ENCODE data around the gene BEGAIN. TPM values are rescaled to one million over a fixed set of nuclear protein-coding genes. Genes with fewer than 3 reads are reported as not detected.

BEGAIN gene
- total RNA-seq, 5 donors from 2014 or later (not counting 1 experiment from before 2014, with no cell fraction given): 0.23 to 1.9 (median 1.6) TPM; not detected in 1

GRCh38 chr14:100556936-100557505 is 30.2 kb downstream of the BEGAIN start:
- H3K4me1 ChIP-seq (ENCODE audit: control insufficient read depth in 1 of 2, extremely low read depth in 1 of 2, insufficient read depth in 2 of 2, low read length in 2 of 2): peaks cover 0 to 5% of the 10 kb centered on the region in 2 experiments
- ATAC-seq (replicated peaks in 1 of 4) (no peak), DNase-seq (no peak)
- no peaks in the 10 kb centered on the region for H3K36me3 ChIP-seq (ENCODE audit: control insufficient read depth in 2 of 2, extremely low read depth in 1 of 2, insufficient read depth in 1 of 2, low read length in 1 of 2)
- Mint-ChIP-seq H3K4me1 (peaks cover 0 to 3% (median 0%) of the 10 kb centered on the region in 3 donors), H3K9me3 (no peaks in the 10 kb centered on the region), H3K4me3 (no peak overlapping the region), H3K36me3 (no peaks in the 10 kb centered on the region), H3K27me3 (no peaks in the 10 kb centered on the region), H3K27ac (no peak overlapping the region)
- no peak overlapping the region for H3K27ac ChIP-seq (ENCODE audit: low read length)
- peaks cover 0 to 23% of the 10 kb centered on the region in 2 experiments for H3K27me3 ChIP-seq (replicated peaks in 1 of 2; ENCODE audit: control insufficient read depth in 2 of 2, extremely low read depth in 1 of 2, insufficient read depth in 2 of 2, low read length in 1 of 2)
- ChIA-PET POLR2A (no interaction called here), CTCF (no interaction called here)
- H3K4me3 ChIP-seq (ENCODE audit: control insufficient read depth in 1 of 2, extremely low read depth in 1 of 2, low read length in 1 of 2): no peak overlapping the region
- H3K9me3 ChIP-seq: no peaks in the 10 kb centered on the region
- WGBS (ENCODE audit: insufficient coverage): 88% methylated on average over 19 of the region's 22 CpGs

GRCh38 chr14:100556140-100556475 is 31.1 kb downstream of the BEGAIN start:
- 90% methylated on average over 10 of the region's 12 CpGs for WGBS (ENCODE audit: insufficient coverage)
- H3K27ac ChIP-seq (ENCODE audit: low read length): no peak overlapping the region
- H3K27me3 ChIP-seq (replicated peaks in 1 of 2; ENCODE audit: control insufficient read depth in 2 of 2, extremely low read depth in 1 of 2, insufficient read depth in 2 of 2, low read length in 1 of 2): peaks cover 0 to 23% of the 10 kb centered on the region in 2 experiments
- Mint-ChIP-seq H3K27ac (no peak overlapping the region), H3K9me3 (no peaks in the 10 kb centered on the region), H3K27me3 (no peaks in the 10 kb centered on the region), H3K36me3 (no peaks in the 10 kb centered on the region), H3K4me1 (peaks cover 0 to 3% (median 0%) of the 10 kb centered on the region in 3 donors), H3K4me3 (no peak overlapping the region)
- H3K4me3 ChIP-seq (ENCODE audit: control insufficient read depth in 1 of 2, extremely low read depth in 1 of 2, low read length in 1 of 2): no peak overlapping the region
- POLR2A ChIA-PET: no interaction called here
- no peaks in the 10 kb centered on the region for H3K9me3 ChIP-seq
- peaks cover 0 to 5% of the 10 kb centered on the region in 2 experiments for H3K4me1 ChIP-seq (ENCODE audit: control insufficient read depth in 1 of 2, extremely low read depth in 1 of 2, insufficient read depth in 2 of 2, low read length in 2 of 2)
- no peak for ATAC-seq (replicated peaks in 1 of 4)
- no peaks in the 10 kb centered on the region for H3K36me3 ChIP-seq (ENCODE audit: control insufficient read depth in 2 of 2, extremely low read depth in 1 of 2, insufficient read depth in 1 of 2, low read length in 1 of 2)
- DNase-seq: no peak
- CTCF ChIA-PET: no interaction called here

GRCh38 chr14:100555436-100556139 is 31.6 kb downstream of the BEGAIN start:
- DNase-seq: no peak
- Mint-ChIP-seq H3K36me3 (no peaks in the 10 kb centered on the region), H3K27me3 (no peaks in the 10 kb centered on the region), H3K27ac (no peak overlapping the region), H3K4me3 (no peak overlapping the region), H3K4me1 (peaks cover 0 to 3% (median 0%) of the 10 kb centered on the region in 3 donors), H3K9me3 (no peaks in the 10 kb centered on the region)
- Histone ChIP-seq H3K27me3 (replicated peaks in 1 of 2; ENCODE audit: control insufficient read depth in 2 of 2, extremely low read depth in 1 of 2, insufficient read depth in 2 of 2, low read length in 1 of 2) (peaks cover 0 to 23% of the 10 kb centered on the region in 2 experiments), H3K36me3 (ENCODE audit: control insufficient read depth in 2 of 2, extremely low read depth in 1 of 2, insufficient read depth in 1 of 2, low read length in 1 of 2) (no peaks in the 10 kb centered on the region), H3K4me3 (ENCODE audit: control insufficient read depth in 1 of 2, extremely low read depth in 1 of 2, low read length in 1 of 2) (no peak overlapping the region), H3K27ac (ENCODE audit: low read length) (no peak overlapping the region), H3K4me1 (ENCODE audit: control insufficient read depth in 1 of 2, extremely low read depth in 1 of 2, insufficient read depth in 2 of 2, low read length in 2 of 2) (peaks cover 0 to 5% of the 10 kb centered on the region in 2 experiments), H3K9me3 (no peaks in the 10 kb centered on the region)
- ChIA-PET POLR2A (no interaction called here), CTCF (no interaction called here)
- 83% methylated on average over 23 of the region's 24 CpGs for WGBS (ENCODE audit: insufficient coverage)
- no peak for ATAC-seq (replicated peaks in 1 of 4)

GRCh38 chr14:100554696-100555320 is 32.4 kb downstream of the BEGAIN start:
- peaks cover 0 to 20% of the 10 kb centered on the region in 2 experiments for H3K27me3 ChIP-seq (replicated peaks in 1 of 2; ENCODE audit: control insufficient read depth in 2 of 2, extremely low read depth in 1 of 2, insufficient read depth in 2 of 2, low read length in 1 of 2)
- CTCF ChIA-PET: no interaction called here
- DNase-seq: no peak

GRCh38 chr14:100554082-100554677 is 33.0 kb downstream of the BEGAIN start:
- ATAC-seq (replicated peaks in 1 of 4) (peak in 3 of 4 experiments; percentile 25 to 65 (median 26)), DNase-seq (peak in 9 of 35 experiments; percentile 5 to 42 (median 18))
- peaks cover 0 to 14% of the 10 kb centered on the region in 2 experiments for H3K27me3 ChIP-seq (replicated peaks in 1 of 2; ENCODE audit: control insufficient read depth in 2 of 2, extremely low read depth in 1 of 2, insufficient read depth in 2 of 2, low read length in 1 of 2)
- H3K9me3 ChIP-seq: no peaks in the 10 kb centered on the region
- no peak overlapping the region for H3K4me3 ChIP-seq (ENCODE audit: control insufficient read depth in 1 of 2, extremely low read depth in 1 of 2, low read length in 1 of 2)
- ChIA-PET POLR2A (no interaction called here), CTCF (no interaction called here)
- peaks cover 0 to 14% of the 10 kb centered on the region in 2 experiments for H3K4me1 ChIP-seq (ENCODE audit: control insufficient read depth in 1 of 2, extremely low read depth in 1 of 2, insufficient read depth in 2 of 2, low read length in 2 of 2)
- H3K27ac ChIP-seq (ENCODE audit: low read length): no peak overlapping the region
- H3K27ac Mint-ChIP-seq: no peak overlapping the region
- H3K27me3 Mint-ChIP-seq: no peaks in the 10 kb centered on the region
- no peaks in the 10 kb centered on the region for H3K9me3 Mint-ChIP-seq
- no peaks in the 10 kb centered on the region for H3K36me3 ChIP-seq (ENCODE audit: control insufficient read depth in 2 of 2, extremely low read depth in 1 of 2, insufficient read depth in 1 of 2, low read length in 1 of 2)
- 62% methylated on average over 19 of the region's 19 CpGs for WGBS (ENCODE audit: insufficient coverage)
- H3K4me3 Mint-ChIP-seq: no peak overlapping the region
- no peaks in the 10 kb centered on the region for H3K36me3 Mint-ChIP-seq
- H3K4me1 Mint-ChIP-seq: peaks cover 0 to 7% (median 4%) of the 10 kb centered on the region in 3 donors

More at GRCh38 chr14:100554696-100555320, 32.4 kb downstream of the BEGAIN start:
- Histone ChIP-seq H3K4me1 (ENCODE audit: control insufficient read depth in 1 of 2, extremely low read depth in 1 of 2, insufficient read depth in 2 of 2, low read length in 2 of 2) (peaks cover 0 to 8% of the 10 kb centered on the region in 2 experiments), H3K36me3 (ENCODE audit: control insufficient read depth in 2 of 2, extremely low read depth in 1 of 2, insufficient read depth in 1 of 2, low read length in 1 of 2) (no peaks in the 10 kb centered on the region), H3K27ac (ENCODE audit: low read length) (no peak overlapping the region), H3K9me3 (no peaks in the 10 kb centered on the region), H3K4me3 (ENCODE audit: control insufficient read depth in 1 of 2, extremely low read depth in 1 of 2, low read length in 1 of 2) (no peak overlapping the region)
- no peak overlapping the region for H3K27ac Mint-ChIP-seq
- peaks cover 0 to 3% (median 0%) of the 10 kb centered on the region in 3 donors for H3K4me1 Mint-ChIP-seq
- no peak for ATAC-seq (replicated peaks in 1 of 4)
- WGBS (ENCODE audit: insufficient coverage): 87% methylated on average over 17 of the region's 17 CpGs
- no peaks in the 10 kb centered on the region for H3K9me3 Mint-ChIP-seq
- no peaks in the 10 kb centered on the region for H3K27me3 Mint-ChIP-seq
- H3K36me3 Mint-ChIP-seq: no peaks in the 10 kb centered on the region
- POLR2A ChIA-PET: no interaction called here
- no peak overlapping the region for H3K4me3 Mint-ChIP-seq

DNA sequence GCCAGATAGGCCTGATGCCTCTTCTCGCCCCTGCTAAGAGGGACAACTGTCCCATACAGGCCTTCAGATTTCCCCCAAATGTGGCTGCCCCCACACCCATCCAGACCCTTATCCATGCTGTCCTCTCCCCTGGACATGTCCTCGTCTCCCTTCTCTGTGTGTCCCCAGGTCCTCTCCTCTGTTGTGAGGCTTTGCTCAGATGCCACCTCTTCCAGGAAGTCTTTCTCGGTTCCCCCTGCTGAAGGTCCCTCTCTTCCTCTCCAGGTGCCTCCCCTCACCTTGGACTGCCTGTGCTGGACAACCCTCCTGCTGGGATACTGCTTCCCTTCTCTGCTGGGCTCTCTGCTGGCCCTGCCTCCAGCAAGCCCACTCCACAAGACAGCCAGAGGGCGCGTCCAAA is 33.7 kb downstream of the BEGAIN start:
- CTCF ChIA-PET: no interaction called here
- ATAC-seq (replicated peaks in 1 of 4): no peak
- WGBS (ENCODE audit: insufficient coverage): 87% methylated on average over 4 of the region's 5 CpGs

More for the DNA sequence above, 33.7 kb downstream of the BEGAIN start:
- POLR2A ChIA-PET: no interaction called here
- Mint-ChIP-seq H3K4me1 (peaks cover under 1 to 13% (median 8%) of the 10 kb centered on the region in 3 donors), H3K4me3 (no peak overlapping the region), H3K36me3 (no peaks in the 10 kb centered on the region), H3K9me3 (no peaks in the 10 kb centered on the region), H3K27ac (no peak overlapping the region), H3K27me3 (no peaks in the 10 kb centered on the region)
- no peak overlapping the region for H3K4me3 ChIP-seq (ENCODE audit: control insufficient read depth in 1 of 2, extremely low read depth in 1 of 2, low read length in 1 of 2)
- H3K9me3 ChIP-seq: no peaks in the 10 kb centered on the region
- no peak for DNase-seq
- peaks cover 0 to 11% of the 10 kb centered on the region in 2 experiments for H3K27me3 ChIP-seq (replicated peaks in 1 of 2; ENCODE audit: control insufficient read depth in 2 of 2, extremely low read depth in 1 of 2, insufficient read depth in 2 of 2, low read length in 1 of 2)
- H3K36me3 ChIP-seq (ENCODE audit: control insufficient read depth in 2 of 2, extremely low read depth in 1 of 2, insufficient read depth in 1 of 2, low read length in 1 of 2): no peaks in the 10 kb centered on the region
- H3K4me1 ChIP-seq (ENCODE audit: control insufficient read depth in 1 of 2, extremely low read depth in 1 of 2, insufficient read depth in 2 of 2, low read length in 2 of 2): peaks cover 0 to 21% of the 10 kb centered on the region in 2 experiments
- H3K27ac ChIP-seq (ENCODE audit: low read length): no peak overlapping the region

All from T-cell (primary cell).